K562 (cell line): ENCODE data around the gene NSUN6. TPM values are rescaled to one million over a fixed set of nuclear protein-coding genes. Genes with fewer than 3 reads are reported as not detected.

Experiments
- BRF1 ChIP-seq: IDR thresholded peaks from 3 replicates; pipeline ENCODE4 v1.6.1; 2011; ENCODE audit warnings: borderline replicate concordance, mild to moderate bottlenecking; ENCODE audit not compliant: insufficient read length; ENCODE audit errors: extremely low read depth
- CBFB ChIP-seq: sonication (generic); formaldehyde crosslinking; IDR thresholded peaks from 2 replicates; pipeline ENCODE4 v1.4.0; 2020; ENCODE audit warnings: mild to moderate bottlenecking, missing genetic modification reagents
- CEBPG ChIP-seq, 3 experiments: fragments of 200-800 bp in 1 of 3; sonication (Bioruptor generic) in 1 of 3; sonication (generic) in 1 of 3; formaldehyde crosslinking in 1 of 3; IDR thresholded peaks in 2 of 3; conservative IDR thresholded peaks in 1 of 3; 2 replicates each; pipeline versions ENCODE4 v1.6.1 to v1.8.0; 2016 to 2022; ENCODE audit warnings: missing compliant biosample characterization in 2 of 3, missing genetic modification characterization in 2 of 3, mild to moderate bottlenecking in 1 of 3, missing genetic modification reagents in 1 of 3
- DACH1 ChIP-seq: fragments of 450-650 bp; IDR thresholded peaks from 2 replicates; pipeline ENCODE4 v1.6.1; 2018; ENCODE audit not compliant: partially characterized antibody
- ELK3 ChIP-seq: fragments of 450-650 bp; formaldehyde crosslinking; IDR thresholded peaks from 2 replicates; pipeline ENCODE4 v1.4.0; 2020; ENCODE audit warnings: mild to moderate bottlenecking
- ETS2 ChIP-seq: IDR thresholded peaks from 2 replicates; pipeline ENCODE4 v1.6.1; 2016; ENCODE audit warnings: borderline replicate concordance, missing genetic modification characterization, mild to moderate bottlenecking, moderate library complexity, missing compliant biosample characterization; ENCODE audit not compliant: poor library complexity, severe bottlenecking
- ILF3 ChIP-seq: fragments of 450-650 bp; IDR thresholded peaks from 2 replicates; pipeline ENCODE4 v1.6.1; 2018; ENCODE audit warnings: antibody characterized with exemption, mild to moderate bottlenecking, moderate library complexity, borderline replicate concordance
- KLF10 ChIP-seq: fragments of 250-450 bp; sonication (Bioruptor Pico); IDR thresholded peaks from 2 replicates; pipeline ENCODE4 v1.6.1; 2021; ENCODE audit warnings: matching md5 sums
- MECOM ChIP-seq: fragments of 250-450 bp; sonication (Bioruptor Pico); IDR thresholded peaks from 2 replicates; pipeline ENCODE4 v1.8.0; 2022; ENCODE audit warnings: inconsistent platforms
- NFE2 ChIP-seq: IDR thresholded peaks from 2 replicates; pipeline ENCODE4 v1.6.1; 2014; ENCODE audit warnings: antibody characterized with exemption, low read depth
- NONO ChIP-seq, 2 experiments: fragments of 200-400 bp in 1 of 2; fragments of 450-650 bp in 1 of 2; formaldehyde crosslinking in 1 of 2; IDR thresholded peaks; 2 replicates each; pipeline ENCODE4 v1.6.1; 2017; ENCODE audit warnings: low read depth in 2 of 2, mild to moderate bottlenecking in 2 of 2, moderate library complexity in 2 of 2, low read length in 1 of 2
- SIRT6 ChIP-seq: IDR thresholded peaks from one replicate; pipeline ENCODE4 v1.6.1; 2012; ENCODE audit warnings: low read depth, mild to moderate bottlenecking, control low read depth, inconsistent platforms, low read length, moderate library complexity
- STAG1 ChIP-seq: sonication (generic); formaldehyde crosslinking; IDR thresholded peaks from 2 replicates; pipeline ENCODE4 v1.5.0; 2020; ENCODE audit warnings: missing genetic modification reagents, borderline replicate concordance
- TCF7L2 ChIP-seq: fragments of 150-350 bp; IDR thresholded peaks from 2 replicates; pipeline ENCODE4 v1.6.1; 2016; ENCODE audit warnings: low read depth, mild to moderate bottlenecking, low read length, moderate library complexity
- TCFL5 ChIP-seq: fragments of 250-450 bp; sonication (Bioruptor Pico); conservative IDR thresholded peaks from 2 replicates; pipeline ENCODE4 v1.6.1; 2021; ENCODE audit warnings: mild to moderate bottlenecking, moderate library complexity, matching md5 sums
- TEAD1 ChIP-seq, 2 experiments: fragments of 450-650 bp in 1 of 2; sonication (generic) in 1 of 2; formaldehyde crosslinking; IDR thresholded peaks; 2 replicates each; pipeline versions ENCODE4 v1.4.0 to v1.8.0; 2020 to 2022; ENCODE audit warnings: mild to moderate bottlenecking in 2 of 2, missing genetic modification reagents in 1 of 2
- TEAD2 ChIP-seq: fragments of 450-650 bp; IDR thresholded peaks from 2 replicates; pipeline ENCODE4 v1.6.1; 2016; ENCODE audit warnings: missing genetic modification characterization, control low read depth, missing compliant biosample characterization
- ZFP91 ChIP-seq: sonication (generic); formaldehyde crosslinking; IDR thresholded peaks from 2 replicates; pipeline ENCODE4 v1.8.0; 2022; ENCODE audit warnings: mild to moderate bottlenecking, missing genetic modification reagents
- ZKSCAN8 ChIP-seq: fragments of 200-800 bp; sonication (Bioruptor generic); IDR thresholded peaks from 2 replicates; pipeline ENCODE4 v1.6.1; 2016; ENCODE audit warnings: missing genetic modification characterization, missing compliant biosample characterization
- ZNF124 ChIP-seq: sonication (generic); formaldehyde crosslinking; IDR thresholded peaks from 2 replicates; pipeline ENCODE4 v1.8.1; 2022; ENCODE audit warnings: missing genetic modification reagents
- ZNF232 ChIP-seq: sonication (generic); formaldehyde crosslinking; IDR thresholded peaks from 2 replicates; pipeline ENCODE4 v1.8.0; 2022; ENCODE audit warnings: mild to moderate bottlenecking, missing genetic modification reagents
- ZNF324 ChIP-seq: fragments of 250-450 bp; sonication (Bioruptor Pico); IDR thresholded peaks from 2 replicates; pipeline ENCODE4 v1.4.0; 2020; ENCODE audit warnings: mild to moderate bottlenecking
- polyA plus RNA-seq, 8 experiments: library from polyadenylated mRNA; depleted of rRNA in 4 of 8; stranded (reverse) in 5 of 8; unstranded in 3 of 8; fragments of >200 nt; fragmentation: Nextera tagmentation in 2 of 8; fragmentation: Illumina TruSeq in 1 of 8; extraction: Ambion mirVana in 2 of 8; extraction: Trizol in 1 of 8; gene quantifications; 2 replicates each; pipeline versions ENCODE4 v1.2.1 to v1.2.3, GENCODE V29; 2011 to 2014; ENCODE audit warnings: inconsistent platforms in 1 of 8, missing spikeins in 1 of 8
- total RNA-seq, 7 experiments: library from RNA; depleted of rRNA in 6 of 7; stranded (reverse); fragments of >200 nt in 6 of 7; fragmentation: Illumina TruSeq in 2 of 7; extraction: Trizol in 2 of 7; gene quantifications; 2 replicates each; pipeline versions ENCODE4 v1.2.1 to v1.2.3, GENCODE V29; 2011 to 2021; ENCODE audit warnings: low replicate concordance in 1 of 7

The NSUN6 gene
- total and polyA plus RNA-seq, 9 of the 15 experiments (the other 6 are each of a cell fraction or from before 2014, with no cell fraction given), result 12.5 to 33.1 (median 24.2) TPM

- TF ChIP-seq ELK3 (CRISPR knock-in tag) (no peak), NFE2 (no peak; the same call in 1 of the 2 replicates), BRF1 (no peak), NONO (IDR thresholded peaks at IDR 0.05; ENCODE audit: low read depth in 2 of 2, low read length in 1 of 2) (no peak), ILF3 (no peak), ZFP91 (no peak), DACH1 (no peak), ZNF124 (CRISPR knock-in tag) (no peak), TCF7L2 (no peak), KLF10 (CRISPR knock-in tag) (no peak), CBFB (no peak), ETS2 (no peak), ZKSCAN8 (CRISPR knock-in tag) (no peak), ZNF324 (CRISPR knock-in tag) (0 out of 2 replicates have a peak, but pooled peaks have one; percentile 2), MECOM (CRISPR knock-in tag) (no peak), TEAD1 (CRISPR knock-in tag; IDR thresholded peaks at IDR 0.05) (peak in 1 of 2 experiments; percentile 56; a peak in 1 of 4 replicates), TEAD2 (no peak), TCFL5 (CRISPR knock-in tag) (no peak), STAG1 (CRISPR knock-in tag) (no peak), ZNF232 (CRISPR knock-in tag) (no peak), CEBPG (CRISPR knock-in tag; IDR thresholded peaks at IDR 0.05) (no peak), CEBPG (tag; conservative IDR thresholded peaks at IDR 0.05 in 1 of 2, IDR thresholded peaks at IDR 0.05 in 1 of 2) (0 out of 4 replicates have a peak, but pooled peaks of 1 of the 2 experiments have one; percentile 22), SIRT6 (no peak)
Observed at GRCh38 chr10:18651324-18652007, at the start of gene NSUN6 (continued).
